IMR-90 (cell line): Measurements from ENCODE around the gene BCAS3. TPM values are rescaled to one million over a fixed set of nuclear protein-coding genes. Genes with fewer than 3 reads are reported as not detected.

ENCODE experiments used
- ATAC-seq: fragments of 200-7000 bp; cut with Tn5 transposase; 2 replicates; pipeline ENCODE4 v1.9.1; 2020; ENCODE audit warnings: low read depth, mild to moderate bottlenecking, moderate library complexity
- BruUV-seq: library from RNA; stranded (reverse); fragments of 400-500 nt; replicated peaks from 2 replicates; lab custom pipeline; 2021; lab: Mats Ljungman, UMichigan
- CTCF ChIA-PET: fragments of 300-600 bp; formaldehyde crosslinking; extraction: SDS; loops from one replicate; lab custom pipeline; 2021; ENCODE audit warnings: antibody characterized with exemption; lab: Yijun Ruan, JAX
- POLR2A ChIA-PET: fragments of 300-600 bp; sonication (Branson Sonifier 250); formaldehyde crosslinking; loops from one replicate; lab custom pipeline; 2022; ENCODE audit warnings: antibody characterized with exemption; ENCODE audit not compliant: unreplicated experiment; lab: Charles Lee
- DNase-seq: peaks from one replicate; pipeline ENCODE4 v3.0.0; 2013
- H2AFZ ChIP-seq: replicated peaks from 2 replicates; pipeline ENCODE3; 2013; ENCODE audit warnings: low read length, mild to moderate bottlenecking; ENCODE audit not compliant: poor library complexity
- H2AK5ac ChIP-seq: 2 replicates; pipeline ENCODE4 v1.6.1; 2013; ENCODE audit warnings: low read depth, low read length, inconsistent platforms
- H2AK9ac ChIP-seq: replicated peaks from 2 replicates; pipeline ENCODE3; 2013; ENCODE audit warnings: mild to moderate bottlenecking, low read depth, low read length, moderate library complexity; ENCODE audit not compliant: poor library complexity
- H2BK120ac ChIP-seq: 2 replicates; pipeline ENCODE4 v1.6.1; 2013; ENCODE audit warnings: low read depth, low read length, inconsistent platforms
- H2BK15ac ChIP-seq: 3 replicates; pipeline ENCODE4 v1.6.1; 2013; ENCODE audit warnings: low read depth, low read length, inconsistent platforms
- H2BK20ac ChIP-seq: 2 replicates; pipeline ENCODE4 v1.6.1; 2013; ENCODE audit warnings: low read depth, mild to moderate bottlenecking, inconsistent platforms, low read length, moderate library complexity
- H2BK5ac ChIP-seq: 2 replicates; pipeline ENCODE4 v1.6.1; 2013; ENCODE audit warnings: mild to moderate bottlenecking, low read depth, low read length, inconsistent platforms; ENCODE audit not compliant: poor library complexity, severe bottlenecking
- H3K14ac ChIP-seq: replicated peaks from 2 replicates; pipeline ENCODE4 v1.6.1; 2013; ENCODE audit warnings: low read depth, low read length, inconsistent platforms
- H3K18ac ChIP-seq: 2 replicates; pipeline ENCODE4 v1.6.1; 2013; ENCODE audit warnings: low read depth, low read length, control low read depth
- H3K23ac ChIP-seq: 2 replicates; pipeline ENCODE4 v1.6.1; 2013; ENCODE audit warnings: low read depth, low read length, inconsistent platforms
- H3K27ac ChIP-seq: 2 replicates; pipeline ENCODE4 v1.5.1; 2013; ENCODE audit warnings: mild to moderate bottlenecking, control low read depth, low read length; ENCODE audit not compliant: insufficient read depth
- H3K27me3 ChIP-seq: 2 replicates; pipeline ENCODE4 v1.6.1; 2013; ENCODE audit warnings: low read length; ENCODE audit not compliant: control insufficient read depth, insufficient read depth
- H3K36me3 ChIP-seq: 2 replicates; pipeline ENCODE4 v1.6.1; 2013; ENCODE audit warnings: low read length, mixed read lengths; ENCODE audit not compliant: control insufficient read depth, insufficient read depth
- H3K4ac ChIP-seq: 2 replicates; pipeline ENCODE4 v1.6.1; 2013; ENCODE audit warnings: low read depth, low read length, inconsistent platforms
- H3K4me1 ChIP-seq: 2 replicates; pipeline ENCODE4 v1.6.1; 2013; ENCODE audit warnings: low read length, mixed read lengths; ENCODE audit not compliant: control insufficient read depth, insufficient read depth
- H3K4me2 ChIP-seq: 2 replicates; pipeline ENCODE4 v1.6.1; 2013; ENCODE audit warnings: low read depth, mild to moderate bottlenecking, control low read depth, low read length, moderate library complexity
- H3K4me3 ChIP-seq: 2 replicates; pipeline ENCODE4 v1.5.1; 2013; ENCODE audit warnings: low read depth, mild to moderate bottlenecking, control low read depth, low read length, moderate library complexity; ENCODE audit not compliant: insufficient read depth
- H3K56ac ChIP-seq: 2 replicates; pipeline ENCODE4 v1.6.1; 2013; ENCODE audit warnings: low read length, inconsistent platforms; ENCODE audit not compliant: insufficient read depth; ENCODE audit errors: extremely low read depth
- H3K79me1 ChIP-seq, 2 experiments: 2 replicates each; pipeline ENCODE4 v1.6.1; 2013; ENCODE audit warnings: low read length in 2 of 2, inconsistent platforms in 1 of 2, low read depth in 1 of 2
- H3K9ac ChIP-seq: 2 replicates; pipeline ENCODE4 v1.6.1; 2013; ENCODE audit warnings: low read depth, low read length, control low read depth
- H3K9me1 ChIP-seq: 2 replicates; pipeline ENCODE4 v1.6.1; 2013; ENCODE audit warnings: low read length, inconsistent platforms; ENCODE audit not compliant: insufficient read depth
- H3K9me3 ChIP-seq: 2 replicates; pipeline ENCODE4 v1.6.1; 2013; ENCODE audit warnings: low read length; ENCODE audit not compliant: control insufficient read depth, insufficient read depth
- H4K20me1 ChIP-seq: 2 replicates; pipeline ENCODE4 v1.6.1; 2013; ENCODE audit warnings: low read length, inconsistent platforms; ENCODE audit not compliant: insufficient read depth
- H4K5ac ChIP-seq: 2 replicates; pipeline ENCODE4 v1.6.1; 2013; ENCODE audit warnings: mild to moderate bottlenecking, low read depth, low read length, control low read depth
- H4K8ac ChIP-seq, 2 experiments: 2 replicates each; pipeline ENCODE4 v1.6.1; 2013; ENCODE audit warnings: low read depth in 2 of 2, low read length in 2 of 2, control low read depth in 1 of 2, inconsistent platforms in 1 of 2
- H4K91ac ChIP-seq: 2 replicates; pipeline ENCODE4 v1.6.1; 2013; ENCODE audit warnings: low read depth, low read length, inconsistent platforms; ENCODE audit not compliant: insufficient read depth
- FOS ChIP-seq: fragments of 150-350 bp; IDR thresholded peaks from 2 replicates; pipeline ENCODE4 v1.6.1; 2016; ENCODE audit warnings: low read depth, low read length
- MAFK ChIP-seq: IDR thresholded peaks from 2 replicates; pipeline ENCODE4 v1.6.1; 2012; ENCODE audit warnings: low read depth, low read length, improper control_type of control experiment
- MXI1 ChIP-seq: IDR thresholded peaks from 2 replicates; pipeline ENCODE4 v1.6.1; 2012; ENCODE audit warnings: low read depth, mild to moderate bottlenecking, low read length, moderate library complexity, borderline replicate concordance
- NFE2L2 ChIP-seq: fragments of 150-350 bp; IDR thresholded peaks from 2 replicates; pipeline ENCODE4 v1.6.1; 2016; ENCODE audit warnings: low read depth, mild to moderate bottlenecking, low read length
- POLR2A ChIP-seq: IDR thresholded peaks from 2 replicates; pipeline ENCODE4 v1.6.1; 2012; ENCODE audit warnings: mild to moderate bottlenecking, low read depth, low read length
- SMC3 ChIP-seq: fragments of 150-350 bp; IDR thresholded peaks from 2 replicates; pipeline ENCODE4 v1.6.1; 2016; ENCODE audit warnings: low read depth, mild to moderate bottlenecking, antibody characterized with exemption, low read length, moderate library complexity
- WGBS, 2 experiments: methylation state at CpG; one replicate each; pipeline versions ENCODE4 v1.1.5 to v1.1.7; 2013; ENCODE audit warnings: missing lambda C conversion rate in 2 of 2; ENCODE audit not compliant: insufficient read length in 1 of 2; ENCODE audit errors: extremely low coverage in 2 of 2; 5-methylcytosine and 5-hydroxymethylcytosine counted together
- dilution Hi-C: fragments of 300-500 bp; cut with HindIII; formaldehyde crosslinking; loops from one replicate; pipeline ENCODE4 v1.14.3; 2018; ENCODE audit warnings: low sequenced_read_pairs; ENCODE audit not compliant: unreplicated experiment
- in situ Hi-C: fragments of 300-500 bp; cut with MboI; formaldehyde crosslinking; loops from 3 replicates; pipeline ENCODE4 v1.14.3; 2019; ENCODE audit warnings: low sequenced_read_pairs, inconsistent platforms, mixed read lengths
- intact Hi-C: fragments of 100-400 bp; cut with micrococcal nuclease; formaldehyde crosslinking; loops from 2 replicates; pipeline ENCODE4 v1.10.0; 2022
- polyA plus RNA-seq, 3 experiments: library from polyadenylated mRNA; depleted of rRNA; stranded (reverse); fragments of >200 nt; gene quantifications; 2 replicates each; pipeline ENCODE4 v1.2.3, GENCODE V29; 2012; ENCODE audit warnings: low replicate concordance in 1 of 3
- total RNA-seq: library from RNA; depleted of rRNA; stranded (reverse); fragments of >200 nt; gene quantifications from 2 replicates; pipeline ENCODE4 v1.2.3, GENCODE V29; 2012
- TF ChIP-seq, protein P1 (sequence below): fragments of 150-350 bp; IDR thresholded peaks from 2 replicates; pipeline ENCODE4 v1.6.1; 2016; ENCODE audit warnings: low read depth, mild to moderate bottlenecking, low read length, moderate library complexity, borderline replicate concordance
- TF ChIP-seq, protein P2 (sequence below): fragments of 150-350 bp; IDR thresholded peaks from 2 replicates; pipeline ENCODE4 v1.6.1; 2017; ENCODE audit warnings: mild to moderate bottlenecking, antibody characterized with exemption, low read length, low read depth

Gene BCAS3
- total and polyA plus RNA-seq, 2 of the 4 experiments (the other 2 are of a cell fraction): 6.3 to 27.1 TPM

DNA sequence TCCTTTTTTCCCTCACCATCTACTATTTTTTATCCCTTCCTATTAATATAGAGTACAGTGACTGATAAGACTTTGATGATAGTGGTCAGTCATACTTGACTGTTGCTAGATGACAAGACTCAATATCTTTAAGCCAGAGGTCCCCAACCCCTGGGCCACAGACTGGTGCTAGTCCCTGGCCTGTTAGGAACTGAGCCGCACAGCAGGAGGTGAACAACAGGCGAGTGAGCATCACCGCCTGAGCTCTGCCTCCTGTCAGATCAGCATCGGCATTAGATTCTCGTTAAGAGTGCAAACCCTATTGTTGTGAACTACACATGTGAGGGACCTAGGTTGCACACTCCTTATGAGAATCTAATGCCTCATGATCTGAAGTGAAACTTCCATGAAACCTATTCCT, 341.3 kb downstream of the BCAS3 start:
- H2BK15ac ChIP-seq: no peak overlapping the region
- no peaks in the 10 kb centered on the region for H3K27me3 ChIP-seq
- H2AFZ ChIP-seq: no peak overlapping the region
- ATAC-seq (no peak), DNase-seq (no peak)
- H3K4me1 ChIP-seq: no peaks in the 10 kb centered on the region
- no peak overlapping the region for H4K5ac ChIP-seq
- H3K9me1 ChIP-seq: no peaks in the 10 kb centered on the region
- no TSS peak for BruUV-seq
- no peak overlapping the region for H2AK9ac ChIP-seq
- H4K91ac ChIP-seq: no peak overlapping the region
- in situ Hi-C loops: no loop called here
- H3K36me3 ChIP-seq: no peaks in the 10 kb centered on the region
- no peak overlapping the region for H2BK120ac ChIP-seq
- H3K79me1 ChIP-seq: no peaks in the 10 kb centered on the region
- no peak overlapping the region for H3K4me2 ChIP-seq
- no peak overlapping the region for H2BK20ac ChIP-seq
- H3K56ac ChIP-seq: no peak overlapping the region
- no peak overlapping the region for H3K18ac ChIP-seq
- no peaks in the 10 kb centered on the region for H4K20me1 ChIP-seq
- no peak overlapping the region for H3K14ac ChIP-seq
- ChIA-PET CTCF (no interaction called here), POLR2A (no interaction called here)
- H3K4me3 ChIP-seq: no peak overlapping the region
- WGBS, 2 experiments: 100% methylated on average over 2 of the region's 5 CpGs; no CpG with 5 or more reads in 1 of the 2 experiments
- dilution Hi-C loops: no loop called here
- no peak overlapping the region for H3K23ac ChIP-seq
- H3K4ac ChIP-seq: no peak overlapping the region
- H4K8ac ChIP-seq: no peak overlapping the region
- TF ChIP-seq FOS (no peak), MAFK (no peak), SMC3 (no peak), POLR2A (no peak), NFE2L2 (no peak), MXI1 (no peak)
- TF ChIP-seq, protein P1, sequence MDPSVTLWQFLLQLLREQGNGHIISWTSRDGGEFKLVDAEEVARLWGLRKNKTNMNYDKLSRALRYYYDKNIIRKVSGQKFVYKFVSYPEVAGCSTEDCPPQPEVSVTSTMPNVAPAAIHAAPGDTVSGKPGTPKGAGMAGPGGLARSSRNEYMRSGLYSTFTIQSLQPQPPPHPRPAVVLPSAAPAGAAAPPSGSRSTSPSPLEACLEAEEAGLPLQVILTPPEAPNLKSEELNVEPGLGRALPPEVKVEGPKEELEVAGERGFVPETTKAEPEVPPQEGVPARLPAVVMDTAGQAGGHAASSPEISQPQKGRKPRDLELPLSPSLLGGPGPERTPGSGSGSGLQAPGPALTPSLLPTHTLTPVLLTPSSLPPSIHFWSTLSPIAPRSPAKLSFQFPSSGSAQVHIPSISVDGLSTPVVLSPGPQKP: no peak
- TF ChIP-seq, protein P2, sequence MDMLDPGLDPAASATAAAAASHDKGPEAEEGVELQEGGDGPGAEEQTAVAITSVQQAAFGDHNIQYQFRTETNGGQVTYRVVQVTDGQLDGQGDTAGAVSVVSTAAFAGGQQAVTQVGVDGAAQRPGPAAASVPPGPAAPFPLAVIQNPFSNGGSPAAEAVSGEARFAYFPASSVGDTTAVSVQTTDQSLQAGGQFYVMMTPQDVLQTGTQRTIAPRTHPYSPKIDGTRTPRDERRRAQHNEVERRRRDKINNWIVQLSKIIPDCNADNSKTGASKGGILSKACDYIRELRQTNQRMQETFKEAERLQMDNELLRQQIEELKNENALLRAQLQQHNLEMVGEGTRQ: no peak
- H3K27ac ChIP-seq: no peak overlapping the region
- H3K9ac ChIP-seq: no peak overlapping the region
- intact Hi-C loops: no loop called here
- no peak overlapping the region for H2BK5ac ChIP-seq
- H3K9me3 ChIP-seq: no peaks in the 10 kb centered on the region
- no peak overlapping the region for H2AK5ac ChIP-seq
